MM.1S (cell line): ENCODE measurements around the gene SCP2D1.

Experiments
- DNase-seq: peaks from one replicate; pipeline ENCODE4 v3.0.0-alpha.2; 2015
- H2AFZ ChIP-seq: fragments of 300-600 bp; sonication (generic); 2 replicates; pipeline ENCODE4 v1.6.0; 2016; ENCODE audit warnings: antibody characterized with exemption, low read length
- H3F3A ChIP-seq: fragments of 300-600 bp; sonication (generic); 2 replicates; pipeline ENCODE4 v1.6.1; 2016; ENCODE audit warnings: mild to moderate bottlenecking, antibody characterized with exemption, low read length, moderate library complexity, mixed read lengths; ENCODE audit not compliant: insufficient read depth
- H3K27ac ChIP-seq: fragments of 300-600 bp; sonication (generic); 2 replicates; pipeline ENCODE4 v1.5.1; 2016; ENCODE audit warnings: mild to moderate bottlenecking, low read length
- H3K27me3 ChIP-seq: fragments of 300-600 bp; sonication (generic); replicated peaks from 2 replicates; pipeline ENCODE4 v1.6.0; 2016; ENCODE audit warnings: low read length; ENCODE audit not compliant: insufficient read depth
- H3K36me3 ChIP-seq: fragments of 300-600 bp; sonication (generic); replicated peaks from 2 replicates; pipeline ENCODE4 v1.6.1; 2016; ENCODE audit warnings: mild to moderate bottlenecking, low read length, mixed read lengths; ENCODE audit not compliant: insufficient read depth
- H3K4me1 ChIP-seq: fragments of 300-600 bp; sonication (generic); 2 replicates; pipeline ENCODE4 v1.6.1; 2016; ENCODE audit warnings: low read length, mixed read lengths
- H3K4me2 ChIP-seq: fragments of 300-600 bp; sonication (generic); 2 replicates; pipeline ENCODE4 v1.6.0; 2016; ENCODE audit warnings: low read depth, low read length
- H3K4me3 ChIP-seq: fragments of 300-600 bp; sonication (generic); 2 replicates; pipeline ENCODE4 v1.5.1; 2016; ENCODE audit warnings: low read length, mixed read lengths
- H3K79me2 ChIP-seq: fragments of 300-600 bp; sonication (generic); 2 replicates; pipeline ENCODE4 v1.6.1; 2016; ENCODE audit warnings: mixed run types, low read length, mixed read lengths
- H3K9ac ChIP-seq: fragments of 300-600 bp; sonication (generic); 2 replicates; pipeline ENCODE4 v1.6.1; 2016; ENCODE audit warnings: low read length, mixed read lengths
- H3K9me2 ChIP-seq: fragments of 300-600 bp; sonication (generic); replicated peaks from 2 replicates; pipeline ENCODE4 v1.6.1; 2016; ENCODE audit warnings: mild to moderate bottlenecking, low read length, mixed read lengths; ENCODE audit not compliant: insufficient read depth
- H3K9me3 ChIP-seq: fragments of 300-600 bp; sonication (generic); replicated peaks from 2 replicates; pipeline ENCODE4 v1.6.1; 2016; ENCODE audit warnings: mild to moderate bottlenecking, low read length, mixed read lengths; ENCODE audit not compliant: insufficient read depth
- H4K20me1 ChIP-seq: fragments of 300-600 bp; sonication (generic); 2 replicates; pipeline ENCODE4 v1.6.1; 2016; ENCODE audit warnings: mild to moderate bottlenecking, low read length, moderate library complexity, mixed read lengths; ENCODE audit not compliant: insufficient read depth
- EZH2 ChIP-seq: fragments of 300-600 bp; sonication (generic); optimal IDR thresholded peaks from 2 replicates; pipeline ENCODE3; 2017; ENCODE audit warnings: low read depth, mild to moderate bottlenecking, antibody characterized with exemption, low read length, mixed read lengths
- EZH2phosphoT487 ChIP-seq: fragments of 300-600 bp; sonication (generic); IDR thresholded peaks from 2 replicates; pipeline ENCODE4 v1.6.1; 2018; ENCODE audit warnings: antibody characterized with exemption, low read length
- TF ChIP-seq, protein P1 (sequence below): fragments of 300-600 bp; sonication (generic); IDR thresholded peaks from 2 replicates; pipeline ENCODE4 v1.5.1; 2016; ENCODE audit warnings: antibody characterized with exemption, low read length, mixed read lengths

The SCP2D1 gene

DNA sequence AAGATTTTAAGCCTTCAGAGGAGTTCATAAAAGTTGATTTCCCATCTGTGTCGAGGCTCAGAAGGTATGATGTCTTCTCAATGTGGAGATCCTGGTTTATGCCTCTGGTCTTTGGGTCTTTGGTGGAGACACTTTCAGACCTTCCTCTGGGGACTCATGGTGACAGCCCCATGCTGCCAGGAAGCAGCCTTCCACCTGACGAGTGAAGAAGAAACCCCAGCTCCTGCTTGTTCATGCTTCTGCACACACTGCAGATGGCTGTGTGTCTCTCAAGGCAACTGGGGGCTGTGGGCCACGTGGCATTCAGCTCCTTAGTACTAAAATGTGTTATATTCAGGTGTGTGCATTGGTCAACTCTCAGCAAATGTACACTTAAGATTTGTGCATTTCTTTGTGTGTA, 4.9 kb upstream of the SCP2D1 start:
- Histone ChIP-seq H3K4me2 (no peak overlapping the region), H4K20me1 (no peaks in the 10 kb centered on the region), H3K9me3 (no peaks in the 10 kb centered on the region), H3K27ac (no peak overlapping the region), H3K9me2 (no peaks in the 10 kb centered on the region), H3K27me3 (no peaks in the 10 kb centered on the region), H3K79me2 (no peaks in the 10 kb centered on the region), H3F3A (no peaks in the 10 kb centered on the region), H2AFZ (no peak overlapping the region), H3K4me3 (no peak overlapping the region), H3K9ac (no peak overlapping the region), H3K36me3 (no peaks in the 10 kb centered on the region), H3K4me1 (no peaks in the 10 kb centered on the region)
- no peak for DNase-seq
- no peak for TF ChIP-seq EZH2
- TF ChIP-seq, protein P1, sequence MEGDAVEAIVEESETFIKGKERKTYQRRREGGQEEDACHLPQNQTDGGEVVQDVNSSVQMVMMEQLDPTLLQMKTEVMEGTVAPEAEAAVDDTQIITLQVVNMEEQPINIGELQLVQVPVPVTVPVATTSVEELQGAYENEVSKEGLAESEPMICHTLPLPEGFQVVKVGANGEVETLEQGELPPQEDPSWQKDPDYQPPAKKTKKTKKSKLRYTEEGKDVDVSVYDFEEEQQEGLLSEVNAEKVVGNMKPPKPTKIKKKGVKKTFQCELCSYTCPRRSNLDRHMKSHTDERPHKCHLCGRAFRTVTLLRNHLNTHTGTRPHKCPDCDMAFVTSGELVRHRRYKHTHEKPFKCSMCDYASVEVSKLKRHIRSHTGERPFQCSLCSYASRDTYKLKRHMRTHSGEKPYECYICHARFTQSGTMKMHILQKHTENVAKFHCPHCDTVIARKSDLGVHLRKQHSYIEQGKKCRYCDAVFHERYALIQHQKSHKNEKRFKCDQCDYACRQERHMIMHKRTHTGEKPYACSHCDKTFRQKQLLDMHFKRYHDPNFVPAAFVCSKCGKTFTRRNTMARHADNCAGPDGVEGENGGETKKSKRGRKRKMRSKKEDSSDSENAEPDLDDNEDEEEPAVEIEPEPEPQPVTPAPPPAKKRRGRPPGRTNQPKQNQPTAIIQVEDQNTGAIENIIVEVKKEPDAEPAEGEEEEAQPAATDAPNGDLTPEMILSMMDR: no peak
- no peak for TF ChIP-seq EZH2phosphoT487

DNA sequence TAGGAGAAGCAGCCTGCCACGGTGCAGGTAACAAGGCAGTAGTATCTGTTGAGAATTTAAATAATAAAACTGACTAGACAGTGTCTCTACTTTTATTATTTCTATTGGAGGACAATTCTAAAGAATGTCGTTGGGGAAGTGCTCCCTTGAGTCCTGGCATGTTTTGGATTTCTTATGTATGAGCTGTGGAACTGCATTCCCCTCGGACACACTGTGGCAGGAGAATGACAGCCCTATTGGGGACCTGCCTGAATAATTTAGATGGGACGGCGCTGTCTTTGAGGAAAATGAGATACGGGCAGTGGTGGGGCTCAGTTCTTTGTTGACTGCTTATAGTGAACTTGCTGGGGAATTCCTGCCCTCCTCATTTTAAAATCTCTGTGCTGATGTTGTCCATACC, 2.4 kb upstream of the SCP2D1 start:
- Histone ChIP-seq H3K4me3 (no peak overlapping the region), H3K4me1 (peaks cover 12% of the 10 kb centered on the region), H3K9me3 (no peaks in the 10 kb centered on the region), H3K4me2 (no peak overlapping the region), H3K9me2 (no peaks in the 10 kb centered on the region), H3F3A (no peaks in the 10 kb centered on the region), H2AFZ (no peak overlapping the region), H3K9ac (no peak overlapping the region), H3K36me3 (no peaks in the 10 kb centered on the region), H3K79me2 (no peaks in the 10 kb centered on the region), H4K20me1 (no peaks in the 10 kb centered on the region), H3K27me3 (no peaks in the 10 kb centered on the region), H3K27ac (no peak overlapping the region)
- DNase-seq: no peak
- TF ChIP-seq EZH2 (no peak), EZH2phosphoT487 (no peak)
- TF ChIP-seq, protein P1: no peak

DNA sequence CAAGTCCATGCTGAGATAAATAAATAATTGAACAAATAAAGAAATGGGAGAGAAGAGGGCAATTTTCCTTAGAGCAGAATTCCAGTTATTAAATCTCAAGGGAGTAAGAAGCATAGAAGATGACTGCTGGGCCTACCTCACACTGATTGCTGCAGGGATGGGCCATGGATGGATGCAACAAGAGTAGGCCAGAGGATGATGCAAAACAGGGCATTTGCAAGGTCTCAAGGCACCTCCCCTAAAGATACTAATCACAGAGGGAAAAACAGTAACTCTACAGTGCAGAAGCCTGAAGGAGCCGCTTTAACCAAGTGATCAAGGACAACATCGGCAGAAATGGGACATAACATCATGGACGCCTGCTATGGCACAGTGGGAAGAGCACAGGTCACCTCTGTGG, 1.7 kb upstream of the SCP2D1 start:
- no peaks in the 10 kb centered on the region for H3K27me3 ChIP-seq
- no peaks in the 10 kb centered on the region for H3K79me2 ChIP-seq
- H3K36me3 ChIP-seq: no peaks in the 10 kb centered on the region
- no peak for TF ChIP-seq EZH2
- TF ChIP-seq EZH2phosphoT487: no peak
- TF ChIP-seq, protein P1: no peak
- peaks cover 12% of the 10 kb centered on the region for H3K4me1 ChIP-seq
- H3K4me3 ChIP-seq: no peak overlapping the region
- no peaks in the 10 kb centered on the region for H3F3A ChIP-seq
- no peak overlapping the region for H3K9ac ChIP-seq
- no peaks in the 10 kb centered on the region for H4K20me1 ChIP-seq
- H3K9me3 ChIP-seq: no peaks in the 10 kb centered on the region
- no peaks in the 10 kb centered on the region for H3K9me2 ChIP-seq
- no peak for DNase-seq
- no peak overlapping the region for H3K4me2 ChIP-seq
- H3K27ac ChIP-seq: no peak overlapping the region
- no peak overlapping the region for H2AFZ ChIP-seq
